ENCODE data around the gene OR7C1.
A peak's percentile ranks its signal among the peaks of the same experiment; 100 is the strongest.
"Not testable (repeated sequence)": the region's sequence is repeated elsewhere in the genome, so short reads cannot be mapped to it uniquely, and the experiment has no call there.

The OR7C1 gene

DNA sequence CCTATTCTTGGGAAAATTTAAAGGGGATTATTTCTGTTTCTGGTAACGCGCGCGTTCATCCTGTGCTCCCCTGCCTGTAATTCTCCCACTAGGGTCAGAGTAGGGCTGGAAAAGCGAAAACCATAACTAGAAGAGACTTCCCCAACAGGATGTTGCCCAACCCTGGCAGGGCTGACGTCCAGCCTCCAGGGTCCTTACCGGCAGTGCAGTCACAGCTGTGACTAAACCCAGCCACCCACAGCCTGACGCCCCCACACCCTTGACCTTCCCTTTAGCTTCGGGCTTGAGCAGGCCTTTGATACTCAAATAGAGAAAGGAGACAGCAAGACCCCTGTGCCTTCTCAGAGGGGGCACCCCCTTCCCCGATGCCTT is 50.3 kb downstream of the OR7C1 start:
- DNase-seq (ENCODE audit: low spot score): peak; percentile 32

DNA sequence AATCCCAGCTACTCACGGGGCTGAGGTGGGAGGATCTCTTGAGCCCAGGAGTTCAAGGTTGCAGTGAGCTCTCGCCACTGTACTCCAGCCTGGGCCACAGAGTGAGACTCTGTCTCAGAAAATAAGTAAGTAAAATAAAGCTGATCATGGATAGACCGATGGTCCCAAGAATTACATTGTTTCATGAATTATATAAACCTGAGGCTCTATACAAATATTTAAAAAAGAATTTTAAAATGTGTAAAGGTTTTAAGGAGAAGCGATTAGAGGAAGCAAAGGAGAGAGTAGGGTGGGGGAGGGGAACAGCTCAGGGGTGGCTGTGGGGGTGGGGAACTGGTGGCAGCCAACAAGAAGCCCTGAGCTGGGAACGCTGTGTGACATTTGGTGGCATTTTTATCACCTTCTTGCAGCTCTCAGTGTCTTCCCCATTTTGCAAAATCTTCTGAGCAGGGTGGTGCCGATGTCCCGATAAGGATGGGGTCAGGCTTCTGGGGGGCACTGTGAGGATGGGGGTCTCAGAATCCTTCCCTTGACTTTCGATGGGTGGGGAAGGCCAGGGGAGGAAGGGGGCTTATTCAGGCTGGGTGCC is 51.5 kb downstream of the OR7C1 start:
- not testable (repeated sequence) for DNase-seq (ENCODE audit: low spot score)

- no peak for DNase-seq (ENCODE audit: low spot score)
Measured at GRCh38 chr19:14782626-14783409, 52.2 kb downstream of the OR7C1 start.

DNA sequence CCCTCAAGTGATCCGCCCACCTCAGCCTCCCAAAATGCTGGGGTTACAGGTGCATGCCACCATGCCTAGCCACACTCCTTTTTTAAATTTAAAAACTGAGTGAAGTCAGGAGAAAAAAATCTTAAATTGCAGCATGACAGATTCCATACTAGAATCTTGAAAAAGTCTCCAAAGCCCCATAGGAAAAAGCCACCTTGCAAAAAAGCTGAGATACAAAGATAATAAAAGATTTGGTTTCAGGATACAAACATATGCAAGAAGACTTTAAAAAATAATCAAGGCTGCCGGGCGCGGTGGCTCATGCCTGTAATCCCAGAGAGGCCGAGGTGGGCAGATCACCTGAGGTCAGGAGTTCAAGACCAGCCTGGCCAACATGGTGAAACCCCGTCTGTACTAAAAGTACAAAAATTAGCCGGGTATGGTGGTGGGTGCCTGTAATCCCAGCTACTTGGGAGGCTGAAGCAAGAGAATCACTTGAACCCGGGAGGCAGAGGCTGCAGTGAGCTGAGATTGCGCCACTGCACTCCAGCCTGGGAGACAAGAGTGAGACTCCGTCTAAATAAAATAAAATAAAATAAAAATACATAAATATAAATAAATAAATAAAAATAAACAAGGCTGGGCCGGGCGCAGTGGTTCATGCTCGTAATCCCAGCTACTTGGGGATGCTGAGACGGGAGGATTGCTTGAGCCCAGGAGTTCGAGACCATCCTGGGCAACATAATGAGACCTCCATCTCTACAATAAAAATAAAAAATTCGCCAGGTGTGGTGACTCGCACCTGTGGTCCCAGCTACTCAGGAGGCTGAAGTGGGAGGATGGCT is 53.1 kb downstream of the OR7C1 start:
- DNase-seq (ENCODE audit: low spot score): not testable (repeated sequence)

- DNase-seq (ENCODE audit: low spot score): not testable (repeated sequence)
Measured at GRCh38 chr19:14780622-14781225, 54.3 kb downstream of the OR7C1 start.

DNA sequence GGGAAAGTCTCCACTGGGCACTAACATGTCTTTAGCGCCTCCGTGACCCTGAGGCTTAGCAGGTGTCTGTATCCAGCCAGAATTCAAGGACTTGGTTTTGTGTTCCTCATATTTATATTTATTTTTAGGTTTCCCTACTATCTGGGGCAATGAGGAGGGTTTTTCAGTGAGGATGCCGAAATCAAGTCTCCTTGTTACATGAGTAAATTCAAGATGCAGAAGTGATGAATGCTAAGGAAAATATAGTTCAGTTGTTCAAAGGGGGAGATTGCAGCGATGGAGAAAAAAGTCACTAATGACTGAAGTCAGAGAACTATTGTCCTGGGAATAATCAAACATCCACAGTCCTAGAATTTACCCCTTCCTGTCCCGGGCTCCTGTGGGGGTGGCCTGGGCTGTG is 55.8 kb downstream of the OR7C1 start:
- DNase-seq (ENCODE audit: low spot score): no peak

- DNase-seq (ENCODE audit: low spot score): not testable (repeated sequence)
Measured at GRCh38 chr19:14778110-14778845, 56.7 kb downstream of the OR7C1 start, which contains the start of gene ADGRE2. TSS of gene ADGRE2 (minus strand) at chr19:14778560. CDS start at chr19:14776756, 1,804 bp downstream.

DNA sequence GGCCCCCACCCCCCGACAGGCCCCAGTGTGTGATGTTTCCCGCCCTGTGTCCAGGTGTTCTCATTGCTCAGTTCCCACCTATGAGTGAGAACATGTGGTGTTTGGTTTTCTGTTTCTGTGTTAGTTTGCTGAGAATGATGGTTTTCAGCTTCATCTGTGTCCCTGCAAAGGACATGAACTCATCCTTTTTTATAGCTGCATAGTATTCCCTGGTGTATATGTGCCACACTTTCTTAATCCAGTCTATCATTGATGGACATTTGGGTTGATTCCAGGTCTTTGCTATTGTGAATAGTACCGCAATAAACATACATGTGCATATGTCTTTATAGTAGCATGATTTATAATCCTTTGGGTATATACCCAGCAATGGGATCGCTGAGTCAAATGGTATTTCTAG is 57.3 kb downstream of the OR7C1 start:
- DNase-seq (ENCODE audit: low spot score): not testable (repeated sequence)

DNA sequence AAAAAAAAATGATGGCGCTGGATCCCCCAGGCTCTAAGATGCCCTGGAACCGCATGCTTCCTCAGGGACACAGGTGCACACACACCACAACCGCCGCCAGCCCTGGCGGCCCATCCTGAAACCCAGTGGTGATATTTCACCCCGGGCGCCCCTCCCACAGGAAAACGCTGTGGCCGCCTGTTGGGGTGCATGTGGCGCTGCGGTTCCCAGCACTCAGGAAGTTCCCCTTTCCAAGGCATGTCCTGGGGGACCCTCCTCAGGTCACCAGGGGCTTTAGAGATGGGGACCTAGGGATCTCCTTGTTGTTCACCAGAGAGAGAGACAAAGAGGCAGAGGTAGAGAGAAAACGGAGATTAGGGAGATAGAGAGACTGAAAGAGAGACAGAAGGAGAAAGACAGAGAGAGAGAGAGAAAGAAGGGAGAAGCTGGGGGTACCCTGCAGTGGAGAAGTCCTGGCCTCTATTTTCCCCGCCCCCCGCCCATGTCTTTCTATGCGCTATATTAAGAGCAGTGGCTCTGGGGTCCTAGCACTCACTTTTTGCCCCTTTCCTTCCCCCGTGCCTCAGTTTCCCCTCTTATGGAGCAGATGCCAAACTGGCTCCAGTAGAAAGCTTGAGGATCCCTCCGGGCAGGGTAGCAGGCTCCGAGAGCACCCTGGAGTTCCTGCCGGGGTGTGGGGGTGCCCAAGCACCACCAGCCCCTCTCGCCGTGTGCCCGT is 59.0 kb downstream of the OR7C1 start:
- no peak for DNase-seq (ENCODE audit: low spot score)

DNA sequence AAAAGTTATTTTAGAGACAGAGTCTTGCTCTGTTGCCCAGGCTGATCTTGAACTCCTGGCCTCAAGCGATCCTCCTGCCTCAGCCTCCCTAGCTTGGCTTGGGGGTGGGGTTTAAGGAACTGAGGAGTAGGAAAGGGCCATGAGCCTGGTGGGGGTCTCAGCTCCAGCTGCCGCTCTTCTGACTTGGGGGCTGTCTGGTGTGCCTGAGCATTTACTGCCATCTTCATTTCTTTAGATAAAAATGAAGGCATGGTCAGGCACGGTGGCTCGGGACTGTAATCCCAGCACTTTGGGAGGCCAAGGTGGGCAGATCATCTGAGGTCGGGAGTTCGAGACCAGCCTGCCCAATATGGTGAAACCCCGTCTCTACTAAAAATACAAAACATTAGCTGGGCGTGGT is 59.7 kb downstream of the OR7C1 start:
- not testable (repeated sequence) for DNase-seq (ENCODE audit: low spot score)

DNA sequence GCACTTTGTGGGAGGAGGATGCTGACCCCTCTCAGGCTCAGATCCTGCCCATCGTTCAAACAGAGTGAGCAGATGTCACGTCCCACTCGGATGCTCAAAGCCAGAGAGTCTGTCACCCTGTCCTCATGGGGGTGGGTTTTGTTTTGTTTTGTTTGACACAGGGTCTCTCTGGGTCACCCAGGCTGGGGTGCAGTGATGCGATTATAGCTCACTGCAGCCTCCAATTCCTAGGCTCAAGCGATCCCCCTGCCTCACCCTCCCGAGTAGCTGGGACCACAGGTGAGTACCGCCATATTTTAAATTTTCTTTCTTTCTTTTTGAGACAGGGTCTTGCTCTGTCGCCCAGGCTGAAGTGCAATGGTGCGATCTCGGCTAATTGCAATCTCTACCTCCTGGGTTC is 60.6 kb downstream of the OR7C1 start:
- DNase-seq (ENCODE audit: low spot score): no peak

GRCh38 chr19:14773722-14774121 is 61.3 kb downstream of the OR7C1 start:
- not testable (repeated sequence) for DNase-seq (ENCODE audit: low spot score)

GRCh38 chr19:14772995-14773394 is 62.0 kb downstream of the OR7C1 start:
- DNase-seq (ENCODE audit: low spot score): no peak

DNA sequence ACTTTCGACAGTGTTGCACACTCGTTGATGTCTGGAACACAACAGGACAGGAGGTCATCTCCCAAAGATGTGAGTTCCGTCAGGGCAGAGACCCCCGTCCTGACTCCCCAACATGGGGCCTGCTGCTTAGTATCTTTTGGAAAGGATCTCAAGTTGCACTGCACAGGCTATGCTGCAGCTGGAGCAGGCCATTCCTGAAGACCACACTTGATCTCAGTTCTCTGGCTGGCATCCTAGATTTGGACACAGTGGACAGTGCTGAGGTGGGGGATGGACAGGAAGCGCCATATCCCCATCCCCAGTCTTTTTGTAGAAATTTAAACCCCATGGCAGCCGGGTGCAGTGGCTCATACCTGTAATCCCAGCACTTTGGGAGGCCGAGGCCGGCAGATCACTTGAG is 62.5 kb downstream of the OR7C1 start:
- DNase-seq (ENCODE audit: low spot score): no peak

GRCh38 chr19:14770944-14771839 is 63.8 kb downstream of the OR7C1 start:
- DNase-seq (ENCODE audit: low spot score): no peak

GRCh38 chr19:14770136-14770535 is 64.8 kb downstream of the OR7C1 start:
- no peak for DNase-seq (ENCODE audit: low spot score)

DNA sequence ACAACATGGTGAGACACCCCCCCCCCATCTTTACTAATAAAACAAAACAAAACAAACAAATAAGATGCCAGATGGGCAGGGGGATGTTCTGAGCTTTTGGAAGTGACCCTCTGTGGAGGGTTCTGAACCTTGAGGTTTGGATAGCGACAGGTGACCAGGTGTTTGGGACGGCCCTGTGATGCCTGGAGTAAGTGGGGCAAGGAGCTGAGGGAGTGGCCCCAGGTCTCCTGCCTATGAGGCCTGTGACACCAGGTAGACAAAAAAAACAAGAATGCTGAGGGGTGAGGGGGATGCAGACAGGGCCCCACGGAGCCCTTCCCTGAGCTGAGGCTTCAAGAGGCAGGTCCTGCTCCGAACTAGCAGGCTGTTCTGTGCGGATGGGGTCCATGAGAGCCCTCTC is 65.8 kb downstream of the OR7C1 start:
- DNase-seq (ENCODE audit: low spot score): no peak

- no peak for DNase-seq (ENCODE audit: low spot score)
Measured at GRCh38 chr19:14768001-14768400, 67.0 kb downstream of the OR7C1 start.

GRCh38 chr19:14767466-14767971 is 67.5 kb downstream of the OR7C1 start:
- no peak for DNase-seq (ENCODE audit: low spot score)

DNA sequence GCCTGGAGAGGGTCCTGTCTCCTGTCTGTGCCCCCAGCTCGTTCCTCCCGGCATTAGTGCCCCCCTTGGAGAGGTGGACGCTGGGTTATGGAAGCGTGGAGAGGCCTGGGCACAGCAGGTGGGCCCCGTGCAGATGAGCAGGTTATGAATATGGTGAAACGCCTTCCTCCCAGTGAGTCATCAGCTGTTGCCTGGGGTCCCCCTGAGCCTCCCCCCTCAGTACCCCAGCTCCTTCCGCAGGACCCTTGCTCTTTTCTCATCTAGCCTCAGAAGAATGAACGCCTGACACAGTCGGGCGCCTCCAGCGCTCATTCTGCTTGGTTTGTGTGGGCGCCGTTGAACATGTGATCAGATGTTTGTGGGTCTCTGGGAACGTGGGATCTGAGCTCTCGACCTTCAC is 69.1 kb downstream of the OR7C1 start:
- DNase-seq (ENCODE audit: low spot score): not testable (repeated sequence)
